HG02970 (cell line): Measurements from ENCODE around the gene RUSF1.
"Not testable (repeated sequence)": the region's sequence is repeated elsewhere in the genome, so short reads cannot be mapped to it uniquely, and the experiment has no call there.

Experiments
- ATAC-seq: cut with Tn5 transposase; IDR thresholded peaks from one replicate; pipeline ENCODE4 v1.9.1; 2021; ENCODE audit warnings: mild to moderate bottlenecking, moderate library complexity, moderate number of reproducible peaks; ENCODE audit not compliant: unreplicated experiment, low FRiP score

The RUSF1 gene

GRCh38 chr16:31519759-31520431, 11.7 kb upstream of the RUSF1 start:
- no peak for ATAC-seq

GRCh38 chr16:31517800-31518402, 9.7 kb upstream of the RUSF1 start:
- no peak for ATAC-seq

- no peak for ATAC-seq
These were observed 5.7 kb upstream of the RUSF1 start for GRCh38 chr16:31513884-31514283.

GRCh38 chr16:31513126-31513525, 4.9 kb upstream of the RUSF1 start:
- no peak for ATAC-seq

GRCh38 chr16:31508706-31509195, 560 bp upstream of the RUSF1 start:
- no peak for ATAC-seq

GRCh38 chr16:31507617-31507928, 618 bp downstream of the RUSF1 start:
- ATAC-seq: peak; percentile 7

GRCh38 chr16:31505483-31505882, 2.7 kb downstream of the RUSF1 start:
- no peak for ATAC-seq

- no peak for ATAC-seq
These were observed 4.0 kb downstream of the RUSF1 start for GRCh38 chr16:31504159-31504558.

- ATAC-seq: not testable (repeated sequence)
These were observed 4.6 kb downstream of the RUSF1 start for GRCh38 chr16:31503555-31503954.

- no peak for ATAC-seq
These were observed 5.2 kb downstream of the RUSF1 start for GRCh38 chr16:31502981-31503380.

- no peak for ATAC-seq
These were observed 6.2 kb downstream of the RUSF1 start for GRCh38 chr16:31501966-31502348.

- no peak for ATAC-seq
These were observed 6.8 kb downstream of the RUSF1 start for GRCh38 chr16:31501226-31501965.

GRCh38 chr16:31499928-31500327, 8.3 kb downstream of the RUSF1 start:
- no peak for ATAC-seq

GRCh38 chr16:31498493-31498892, 9.7 kb downstream of the RUSF1 start:
- no peak for ATAC-seq

GRCh38 chr16:31496670-31497069, 11.5 kb downstream of the RUSF1 start:
- no peak for ATAC-seq

GRCh38 chr16:31493506-31494125, 14.6 kb downstream of the RUSF1 start:
- no peak for ATAC-seq

GRCh38 chr16:31491778-31492418, 16.3 kb downstream of the RUSF1 start:
- no peak for ATAC-seq

- no peak for ATAC-seq
These were observed 18.3 kb downstream of the RUSF1 start for GRCh38 chr16:31489616-31490584.

- ATAC-seq: no peak
These were observed 19.0 kb downstream of the RUSF1 start for GRCh38 chr16:31489298-31489564.
